C4-2B (cell line): ENCODE results near the gene PHLDB2.

Source experiments
- ZFX ChIP-seq: fragments of 450-650 bp; IDR thresholded peaks from 2 replicates; pipeline ENCODE4 v1.6.1; 2017
- TF ChIP-seq, protein P1 (sequence below): fragments of 450-650 bp; conservative IDR thresholded peaks from 2 replicates; pipeline ENCODE4 v1.5.1; 2017; ENCODE audit warnings: mild to moderate bottlenecking

DNA sequence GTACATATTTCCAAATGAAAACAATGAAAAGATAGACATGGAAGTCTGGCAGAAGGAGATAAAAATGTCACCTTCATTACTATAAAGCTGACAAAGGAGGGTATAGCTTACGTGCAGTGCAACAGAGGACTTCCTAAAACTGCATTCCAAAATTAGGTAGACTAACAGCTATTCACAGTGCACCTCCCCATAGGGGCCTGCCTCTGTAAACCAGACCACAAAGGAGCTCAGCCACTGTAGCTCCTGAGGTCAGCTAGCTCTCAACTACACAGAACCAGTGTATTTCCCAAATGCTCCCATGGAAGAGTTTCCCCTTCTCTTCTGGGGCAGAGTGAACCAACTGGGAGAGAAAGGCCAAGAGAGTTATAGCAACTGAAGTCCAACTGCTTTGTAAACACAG lies 31.2 kb upstream of the PHLDB2 start:
- TF ChIP-seq, protein P1, sequence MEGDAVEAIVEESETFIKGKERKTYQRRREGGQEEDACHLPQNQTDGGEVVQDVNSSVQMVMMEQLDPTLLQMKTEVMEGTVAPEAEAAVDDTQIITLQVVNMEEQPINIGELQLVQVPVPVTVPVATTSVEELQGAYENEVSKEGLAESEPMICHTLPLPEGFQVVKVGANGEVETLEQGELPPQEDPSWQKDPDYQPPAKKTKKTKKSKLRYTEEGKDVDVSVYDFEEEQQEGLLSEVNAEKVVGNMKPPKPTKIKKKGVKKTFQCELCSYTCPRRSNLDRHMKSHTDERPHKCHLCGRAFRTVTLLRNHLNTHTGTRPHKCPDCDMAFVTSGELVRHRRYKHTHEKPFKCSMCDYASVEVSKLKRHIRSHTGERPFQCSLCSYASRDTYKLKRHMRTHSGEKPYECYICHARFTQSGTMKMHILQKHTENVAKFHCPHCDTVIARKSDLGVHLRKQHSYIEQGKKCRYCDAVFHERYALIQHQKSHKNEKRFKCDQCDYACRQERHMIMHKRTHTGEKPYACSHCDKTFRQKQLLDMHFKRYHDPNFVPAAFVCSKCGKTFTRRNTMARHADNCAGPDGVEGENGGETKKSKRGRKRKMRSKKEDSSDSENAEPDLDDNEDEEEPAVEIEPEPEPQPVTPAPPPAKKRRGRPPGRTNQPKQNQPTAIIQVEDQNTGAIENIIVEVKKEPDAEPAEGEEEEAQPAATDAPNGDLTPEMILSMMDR, result no peak
- TF ChIP-seq ZFX, result no peak
